Esophagus mucosa (tissue), 1 donor: ENCODE results near the gene NR3C1. TPM values are rescaled to one million over a fixed set of nuclear protein-coding genes. Genes with fewer than 3 reads are reported as not detected.
"Not testable (repeated sequence)": the region's sequence is repeated elsewhere in the genome, so short reads cannot be mapped to it uniquely, and the experiment has no call there.

Source experiments
- ATAC-seq: fragments of 200-7000 bp; cut with Tn5 transposase; one replicate; pipeline ENCODE4 v1.9.1; 2020
- total RNA-seq: library from RNA; stranded (reverse); gene quantifications from one replicate; pipeline ENCODE4 v1.2.4, GENCODE V29; 2023
- donor health status: DM: yes; HTN: yes; CAD: no.

NR3C1 gene
- total RNA-seq, 1 donor from 2014 or later: 32.4 TPM

DNA sequence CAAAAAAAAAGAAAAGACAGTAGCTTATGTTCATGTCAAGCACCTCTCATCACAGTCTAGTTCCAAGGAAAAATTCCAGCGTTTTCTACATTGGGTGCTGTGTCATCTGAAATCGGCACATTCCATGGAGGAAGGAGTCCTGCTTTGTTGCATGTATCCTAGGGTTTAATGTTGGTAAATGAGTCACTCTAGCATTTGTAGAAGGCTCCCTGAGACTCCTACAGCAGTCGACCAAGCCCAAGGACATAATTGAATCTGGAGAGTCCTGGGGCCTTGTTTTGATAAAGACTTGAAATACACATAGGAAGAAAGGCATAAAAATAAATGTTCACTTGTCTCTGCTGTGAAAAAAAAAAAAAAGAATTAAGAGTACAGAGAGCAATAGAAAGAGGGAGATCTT, 69.1 kb downstream of the NR3C1 start:
- ATAC-seq: not testable (repeated sequence)

DNA sequence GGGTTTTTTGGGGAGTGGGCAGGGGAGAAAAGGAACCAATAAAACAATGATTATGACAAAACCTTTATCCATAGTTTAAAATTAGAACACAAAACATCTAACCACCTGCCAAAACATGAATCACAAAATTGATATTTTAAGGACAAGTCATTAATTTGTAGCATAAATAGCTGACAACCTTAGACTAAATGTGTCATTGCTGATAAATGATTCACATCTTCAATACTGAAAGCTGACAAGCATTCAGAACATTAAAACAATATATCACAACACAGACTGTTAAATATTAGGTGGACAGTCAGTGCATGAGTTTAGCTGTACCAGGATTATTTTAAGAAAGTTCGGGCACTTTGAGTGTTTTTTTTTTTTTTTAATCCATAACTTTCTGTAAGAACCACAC, 71.5 kb downstream of the NR3C1 start:
- no peak for ATAC-seq

GRCh38 chr5:143329843-143330242, 73.6 kb downstream of the NR3C1 start:
- no peak for ATAC-seq

DNA sequence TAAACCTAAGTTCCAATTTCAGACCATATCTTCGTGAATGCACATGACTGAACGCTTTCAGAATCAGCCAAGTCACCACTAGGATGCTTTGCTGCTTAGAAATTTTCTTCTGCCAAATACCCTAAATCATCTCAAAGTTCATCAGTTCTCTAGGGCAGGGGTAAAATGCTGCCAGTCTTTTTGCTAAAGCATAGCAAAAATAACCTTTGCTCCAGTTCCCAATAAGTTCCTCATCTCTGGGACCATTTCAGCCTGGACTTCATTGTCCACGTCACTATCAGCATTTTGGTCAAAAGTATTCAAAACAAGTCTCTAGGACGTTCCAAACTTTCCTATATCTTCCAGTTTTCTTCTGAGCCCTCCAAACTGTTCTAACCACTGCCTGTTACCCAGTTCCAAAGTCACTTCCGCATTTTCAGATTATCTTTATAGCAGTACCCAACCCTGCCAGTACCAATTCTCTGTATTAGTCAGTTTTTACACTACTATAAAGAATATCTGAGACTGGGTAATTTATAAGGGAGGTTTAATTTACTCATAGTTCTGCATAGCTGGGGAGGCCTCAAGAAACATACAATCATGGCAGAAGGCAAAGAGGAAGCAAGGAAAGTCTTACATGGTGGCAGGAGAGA, 74.8 kb downstream of the NR3C1 start:
- no peak for ATAC-seq

DNA sequence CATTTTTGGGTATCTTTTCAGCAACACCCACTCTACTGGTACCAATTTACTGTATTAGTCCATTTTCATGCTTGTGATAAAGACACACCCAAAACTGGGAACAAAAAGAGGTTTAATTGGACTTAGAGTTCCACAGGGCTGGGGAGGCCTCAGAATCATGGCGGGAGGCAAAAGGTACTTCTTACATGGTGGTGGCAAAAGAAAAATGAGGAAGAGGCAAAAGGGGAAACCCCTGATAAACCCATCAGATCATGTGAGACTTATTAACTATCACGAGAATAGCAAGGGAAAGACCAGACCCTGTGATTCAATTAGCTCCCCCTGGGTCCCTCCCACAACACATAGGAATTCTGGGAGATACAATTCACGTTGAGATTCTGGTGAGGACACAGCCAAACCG, 78.4 kb downstream of the NR3C1 start:
- not testable (repeated sequence) for ATAC-seq

DNA sequence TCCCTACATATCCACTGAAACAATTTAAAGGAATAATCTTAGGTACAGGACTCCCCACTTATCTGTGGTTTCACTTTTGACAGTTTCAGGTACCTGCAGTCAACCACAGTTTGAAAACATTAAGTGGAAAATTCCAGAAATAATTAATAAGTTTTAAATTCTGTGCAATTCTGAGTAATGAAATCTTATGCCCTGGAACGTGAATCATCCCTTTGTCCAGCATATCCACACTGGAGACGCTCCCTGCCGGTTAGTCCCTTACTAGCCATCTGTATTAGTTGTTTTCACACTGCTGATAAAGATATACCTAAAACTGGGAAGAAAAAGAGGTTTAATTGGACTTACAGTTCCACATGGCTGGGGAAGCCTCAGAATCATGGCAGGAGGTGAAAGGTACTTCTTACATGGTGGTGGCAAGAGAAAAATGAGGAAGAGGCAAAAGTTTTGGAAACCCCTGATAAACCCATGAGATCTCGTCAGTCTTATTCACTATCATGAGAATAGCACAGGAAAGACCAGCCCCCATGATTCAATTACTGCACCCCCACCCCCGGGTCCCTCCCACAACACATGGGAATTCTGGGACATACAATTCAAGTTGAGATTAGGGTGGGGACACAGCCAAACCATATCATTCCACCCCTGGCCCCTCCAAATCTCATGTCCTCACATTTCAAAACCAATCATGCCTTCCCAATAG, 80.4 kb downstream of the NR3C1 start:
- ATAC-seq: not testable (repeated sequence)

- ATAC-seq: no peak
Measured at GRCh38 chr5:143322176-143322575, 81.3 kb downstream of the NR3C1 start.

DNA sequence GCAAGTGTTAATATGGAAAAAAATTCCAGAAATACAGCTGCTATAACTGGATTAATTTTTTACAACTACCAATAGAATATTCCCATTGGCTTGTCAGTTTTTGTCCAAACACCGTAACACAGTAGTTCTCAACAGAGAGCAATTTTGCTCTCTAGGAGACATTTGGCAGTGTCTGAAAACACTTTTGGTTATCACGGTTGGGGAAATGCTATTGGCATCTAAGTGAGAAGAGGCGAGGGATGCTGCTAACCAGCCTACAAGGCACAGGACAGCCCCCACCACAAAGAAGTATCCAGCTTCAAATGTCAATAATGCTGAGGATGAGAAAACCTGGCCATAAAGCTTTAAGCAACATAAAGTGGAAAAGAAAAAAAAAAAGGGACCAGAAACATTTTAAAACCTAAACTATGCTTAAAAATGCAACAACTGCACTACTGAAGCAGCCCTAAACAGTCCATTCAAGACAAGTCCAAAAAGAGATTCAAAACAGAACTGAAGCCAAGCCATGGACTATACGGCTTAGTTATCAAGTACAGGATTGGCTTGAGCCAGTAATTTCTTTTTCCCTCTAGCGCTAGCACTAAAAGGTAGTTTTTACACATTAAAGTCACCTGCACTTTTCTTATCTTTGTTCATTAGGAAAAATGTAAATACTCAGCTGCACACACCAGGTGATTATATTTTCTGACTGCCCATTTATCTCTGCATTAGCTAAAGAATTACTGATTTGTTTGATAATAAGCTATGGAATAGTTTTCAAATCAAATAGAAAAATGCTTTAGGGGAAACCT, 83.9 kb downstream of the NR3C1 start:
- ATAC-seq: no peak

GRCh38 chr5:143318833-143319232, 84.7 kb downstream of the NR3C1 start:
- ATAC-seq: no peak

DNA sequence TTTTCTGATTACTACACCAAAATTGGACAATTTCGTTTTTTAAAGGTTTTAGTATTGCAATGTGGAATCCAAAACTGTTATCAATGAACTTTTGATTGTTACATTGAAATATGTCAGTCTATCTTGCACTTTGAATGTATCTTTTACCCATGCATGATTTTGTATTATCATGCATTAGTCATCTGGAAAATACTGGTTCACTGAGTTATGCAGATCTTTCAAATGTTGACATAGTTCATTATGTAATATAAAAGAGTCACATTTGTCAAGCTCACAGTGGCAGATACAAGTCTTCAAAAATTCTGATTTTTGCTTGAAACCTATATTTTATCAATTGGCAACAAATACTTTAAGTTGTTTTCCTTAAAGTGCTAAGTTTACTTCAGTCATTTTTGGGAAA, 85.2 kb downstream of the NR3C1 start:
- peak; percentile 50 for ATAC-seq

- no peak for ATAC-seq
Measured at GRCh38 chr5:143316844-143317631, 86.4 kb downstream of the NR3C1 start.

DNA sequence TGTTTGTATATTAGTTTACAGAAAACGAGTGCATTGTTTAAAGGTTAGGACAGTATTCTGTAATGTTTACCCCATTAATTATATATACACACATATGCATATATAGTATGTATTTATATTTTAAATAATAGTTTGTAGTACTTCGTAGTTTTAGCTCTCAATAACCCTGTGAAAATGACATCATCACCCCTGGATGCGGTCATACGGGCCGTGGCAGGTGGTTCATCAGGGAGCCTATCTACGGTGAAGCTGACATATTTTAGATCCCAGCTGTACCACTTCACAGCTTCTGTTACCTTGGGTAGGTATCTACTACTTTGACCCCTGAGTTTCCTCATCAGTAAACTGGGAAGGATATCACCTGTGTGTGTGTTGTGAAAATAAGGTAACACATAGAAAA, 87.1 kb downstream of the NR3C1 start:
- ATAC-seq: no peak

- no peak for ATAC-seq
Measured at GRCh38 chr5:143315929-143316328, 87.6 kb downstream of the NR3C1 start.

- no peak for ATAC-seq
Measured at GRCh38 chr5:143315214-143315613, 88.3 kb downstream of the NR3C1 start.

- no peak for ATAC-seq
Measured at GRCh38 chr5:143314659-143315058, 88.8 kb downstream of the NR3C1 start.

- no peak for ATAC-seq
Measured at GRCh38 chr5:143314099-143314498, 89.4 kb downstream of the NR3C1 start.

DNA sequence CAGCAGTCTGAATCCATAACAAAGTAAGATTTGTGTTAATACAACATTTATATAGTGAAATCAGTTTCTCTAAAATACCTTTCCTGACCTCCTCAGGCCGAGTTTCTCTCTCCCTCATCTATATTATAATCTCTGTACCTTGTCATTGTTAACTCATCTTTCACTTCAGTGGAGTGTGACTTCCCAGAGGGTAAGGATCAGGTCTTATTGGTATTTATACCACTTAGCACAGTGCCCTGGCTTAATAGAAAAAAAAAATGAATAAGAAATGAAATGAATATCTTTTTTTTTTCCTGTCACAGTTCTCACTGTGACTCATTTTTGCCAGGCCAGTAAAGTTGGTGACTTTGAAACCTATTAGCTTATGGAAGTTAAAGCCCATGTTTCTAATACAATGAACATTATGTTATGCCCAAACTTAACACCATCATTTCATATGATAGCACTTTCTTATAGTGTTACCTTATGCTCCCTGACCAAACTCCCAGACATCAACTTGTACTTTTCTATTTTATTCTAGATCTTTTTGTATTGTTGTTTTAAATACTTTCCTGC, 90.1 kb downstream of the NR3C1 start:
- ATAC-seq: no peak

DNA sequence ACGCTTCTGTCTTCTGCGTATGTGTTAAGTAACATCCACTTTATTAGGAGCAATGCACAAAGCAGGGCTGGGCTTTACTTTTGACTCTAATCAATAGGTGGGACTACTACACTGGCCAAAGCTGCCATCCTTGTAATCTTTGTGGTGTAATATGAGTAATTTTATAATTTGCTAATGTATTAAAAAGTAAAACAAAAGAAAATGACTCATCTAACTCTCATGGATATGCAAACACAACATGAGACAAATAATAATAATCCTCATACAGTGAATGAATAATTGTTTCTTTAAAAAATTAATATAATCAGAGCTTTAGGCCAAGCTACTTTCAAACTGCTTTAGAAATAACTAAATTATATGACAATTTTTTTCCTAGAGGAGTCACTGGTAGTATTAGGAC, 90.7 kb downstream of the NR3C1 start:
- no peak for ATAC-seq

DNA sequence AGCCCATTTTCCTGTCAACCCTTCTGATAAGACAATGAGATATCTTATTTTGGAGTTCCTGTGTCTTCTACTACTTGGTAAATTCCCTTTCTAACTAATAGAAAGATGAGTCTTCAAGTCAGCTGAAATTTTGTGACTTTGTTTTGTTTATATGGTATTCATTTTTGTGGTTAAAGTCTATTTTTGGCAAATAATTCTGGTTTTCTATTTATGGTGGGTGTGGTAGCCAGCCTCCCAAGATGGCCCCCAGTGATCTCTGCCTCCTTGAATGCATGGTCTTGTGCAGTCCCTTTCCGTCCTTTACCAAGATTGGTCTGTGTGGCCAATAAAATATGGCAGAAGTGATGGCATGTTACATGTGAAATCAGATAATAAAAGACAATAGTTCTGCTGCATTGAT, 91.5 kb downstream of the NR3C1 start:
- no peak for ATAC-seq

- peak; percentile 83 for ATAC-seq
Measured at GRCh38 chr5:143311428-143311827, 92.1 kb downstream of the NR3C1 start.

DNA sequence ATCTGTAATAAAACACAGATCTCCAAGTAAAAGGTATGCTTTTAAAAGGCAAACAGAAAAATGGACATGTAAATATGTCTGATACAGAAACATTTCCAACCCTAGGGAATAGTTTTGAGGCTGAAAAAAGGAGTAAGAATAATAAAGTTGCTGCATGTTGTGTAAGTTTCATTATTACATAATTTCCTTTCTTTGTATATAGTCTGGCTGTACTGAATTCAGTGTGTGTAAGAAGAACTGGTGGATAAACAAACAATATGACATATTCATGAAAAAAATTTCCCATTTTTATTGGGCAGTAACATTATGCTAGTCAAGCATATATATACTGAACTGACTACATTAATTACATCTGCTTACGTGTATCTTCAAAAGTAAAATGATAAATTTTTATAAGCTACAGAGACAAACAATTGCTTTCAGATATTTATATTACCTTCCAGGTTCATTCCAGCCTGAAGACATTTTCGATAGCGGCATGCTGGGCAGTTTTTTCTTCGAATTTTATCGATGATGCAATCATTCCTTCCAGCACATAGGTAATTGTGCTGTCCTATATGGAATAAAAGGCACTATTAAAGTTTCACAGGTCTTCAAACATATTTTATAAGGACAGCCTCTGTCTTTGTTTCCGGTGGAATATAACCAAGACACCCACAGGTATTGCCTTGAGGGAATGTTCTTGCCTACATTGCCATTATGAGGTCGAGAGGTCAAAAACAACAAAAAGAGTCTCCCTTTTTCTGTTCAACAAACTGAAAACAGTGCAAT, 93.6 kb downstream of the NR3C1 start:
- no peak for ATAC-seq

DNA sequence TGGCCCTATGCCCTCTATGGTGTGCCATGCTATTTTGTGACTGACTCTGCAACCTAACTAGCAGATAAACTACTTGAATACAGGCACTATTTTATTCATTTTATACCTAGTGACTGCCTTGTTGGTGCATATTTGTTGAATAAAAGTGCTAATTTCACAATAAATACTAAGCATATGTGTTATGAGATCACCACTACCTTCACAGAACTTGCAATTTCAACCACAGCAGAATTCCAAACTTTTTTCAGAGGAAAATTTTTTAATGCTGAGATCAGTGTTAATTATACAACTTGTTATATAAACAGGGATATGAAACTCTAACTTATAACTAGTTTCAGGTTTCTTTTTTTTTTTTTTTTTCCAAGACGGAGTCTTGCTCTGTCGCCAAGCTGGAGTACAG, 94.8 kb downstream of the NR3C1 start:
- ATAC-seq: no peak
